K562 (cell line): ENCODE data around the gene ANKS1A. TPM values are rescaled to one million over a fixed set of nuclear protein-coding genes. Genes with fewer than 3 reads are reported as not detected.

ENCODE experiments used
- ATAC-seq: fragments of 200-7000 bp; cut with Tn5 transposase; 3 replicates; pipeline ENCODE4 v1.9.1; 2020; ENCODE audit warnings: moderate library complexity
- BruUV-seq: library from RNA; stranded (reverse); fragments of 400-500 nt; replicated peaks from 2 replicates; lab custom pipeline; 2021; lab: Mats Ljungman, UMichigan
- CTCF ChIA-PET: fragments of 300-600 bp; formaldehyde crosslinking; extraction: SDS; loops from one replicate; lab custom pipeline; 2021; ENCODE audit warnings: low intra/inter-chr PET ratio; lab: Yijun Ruan, JAX
- POLR2A ChIA-PET: fragments of 300-600, 350-650 bp; sonication (Branson Sonifier 250); formaldehyde crosslinking; extraction: SDS; loops from one replicate; lab custom pipeline; 2021; ENCODE audit warnings: antibody characterized with exemption, inconsistent platforms; lab: Yijun Ruan, JAX
- DNase-seq, 4 experiments: peaks; one replicate each; pipeline versions ENCODE4 v3.0.0 to v3.0.0-alpha.2; 2011 to 2018; ENCODE audit warnings: low spot score in 3 of 4, mixed read lengths in 3 of 4; ENCODE audit errors: extremely low read depth in 1 of 4
- FAIRE-seq: peaks from 2 replicates; lab custom pipeline; 2011; peaks lifted over from hg19 to GRCh38; lab: Jason Lieb, UNC
- H2AFZ ChIP-seq: 2 replicates; pipeline ENCODE4 v1.6.0; 2011; ENCODE audit warnings: low read depth, low read length, control low read depth, inconsistent platforms
- H3K27ac ChIP-seq: fragments of 200-600 bp; 3 replicates; pipeline ENCODE4 v1.8.0; 2011; ENCODE audit warnings: low read depth, mild to moderate bottlenecking, control low read depth, inconsistent platforms, low read length, moderate library complexity, mixed read lengths; ENCODE audit errors: extremely low read depth
- H3K27me3 ChIP-seq, 2 experiments: fragments of 300-600 bp in 1 of 2; 2 replicates in 1 of 2; 3 replicates in 1 of 2; pipeline versions ENCODE4 v1.6.0 to v1.8.0; 2011; ENCODE audit warnings: inconsistent platforms in 2 of 2, low read length in 2 of 2, mild to moderate bottlenecking in 1 of 2, mixed read lengths in 1 of 2, moderate library complexity in 1 of 2; ENCODE audit not compliant: control insufficient read depth in 2 of 2, insufficient read depth in 2 of 2
- H3K36me3 ChIP-seq: fragments of 300-600 bp; 3 replicates; pipeline ENCODE4 v1.8.0; 2011; ENCODE audit warnings: mild to moderate bottlenecking, low read length, inconsistent platforms; ENCODE audit not compliant: control insufficient read depth, insufficient read depth
- H3K4me1 ChIP-seq, 2 experiments: fragments of 200-600 bp in 1 of 2; replicated peaks in 1 of 2; 2 replicates in 1 of 2; 3 replicates in 1 of 2; pipeline versions ENCODE4 v1.5.1 to v1.8.0; 2011; ENCODE audit warnings: inconsistent platforms in 2 of 2, low read length in 2 of 2, mild to moderate bottlenecking in 1 of 2, mixed read lengths in 1 of 2, moderate library complexity in 1 of 2; ENCODE audit not compliant: control insufficient read depth in 2 of 2, insufficient read depth in 2 of 2
- H3K4me2 ChIP-seq: 2 replicates; pipeline ENCODE4 v1.6.1; 2011; ENCODE audit warnings: low read length, control low read depth, inconsistent platforms, mixed read lengths; ENCODE audit not compliant: insufficient read depth
- H3K4me3 ChIP-seq: fragments of 200-600 bp; sonication (generic), shearing (Covaris generic); 2 replicates; pipeline ENCODE4 v1.5.1; 2016; ENCODE audit warnings: control low read depth, inconsistent platforms
- H3K79me2 ChIP-seq: fragments of 200-600 bp; 3 replicates; pipeline ENCODE4 v1.8.0; 2011; ENCODE audit warnings: low read length, inconsistent platforms; ENCODE audit not compliant: control insufficient read depth, insufficient read depth
- H3K9ac ChIP-seq, 2 experiments: 2 replicates each; pipeline versions ENCODE4 v1.6.0 to v1.6.1; 2011; ENCODE audit warnings: low read depth in 2 of 2, low read length in 2 of 2, control low read depth in 1 of 2, inconsistent platforms in 1 of 2, mild to moderate bottlenecking in 1 of 2, mixed read lengths in 1 of 2; ENCODE audit not compliant: insufficient read depth in 1 of 2
- H3K9me1 ChIP-seq: one replicate; pipeline ENCODE4 v1.6.0; 2011; ENCODE audit warnings: inconsistent platforms, mild to moderate bottlenecking, low read length, moderate library complexity; ENCODE audit not compliant: control insufficient read depth, insufficient read depth
- H3K9me3 ChIP-seq: replicated peaks from 2 replicates; pipeline ENCODE4 v1.5.1; 2011; ENCODE audit warnings: low read depth, low read length, inconsistent platforms; ENCODE audit not compliant: control insufficient read depth, insufficient read depth
- H4K20me1 ChIP-seq: replicated peaks from 2 replicates; pipeline ENCODE4 v1.6.1; 2011; ENCODE audit warnings: low read length, inconsistent platforms, mixed read lengths; ENCODE audit not compliant: control insufficient read depth, insufficient read depth
- CBX5 ChIP-seq: IDR thresholded peaks from 2 replicates; pipeline ENCODE4 v1.6.1; 2014; ENCODE audit warnings: low read depth, borderline replicate concordance
- MCM5 ChIP-seq: fragments of 450-650 bp; IDR thresholded peaks from 2 replicates; pipeline ENCODE4 v1.6.1; 2016; ENCODE audit warnings: low read depth
- TAF9B ChIP-seq: fragments of 450-650 bp; IDR thresholded peaks from 2 replicates; pipeline ENCODE4 v1.6.1; 2018; ENCODE audit warnings: mild to moderate bottlenecking; ENCODE audit not compliant: partially characterized antibody
- ZNF41 ChIP-seq: fragments of 250-450 bp; sonication (Bioruptor Pico); conservative IDR thresholded peaks from 2 replicates; pipeline ENCODE4 v1.4.0; 2020; ENCODE audit warnings: mild to moderate bottlenecking
- ZNF583 ChIP-seq: fragments of 250-450 bp; sonication (Bioruptor Pico); IDR thresholded peaks from 2 replicates; pipeline ENCODE4 v1.4.0; 2020
- WGBS: fragments of 100-300 bp; shearing (Covaris generic); methylation state at CpG from one replicate; pipeline ENCODE4 v1.1.6; 2016; ENCODE audit warnings: low coverage, mixed read lengths; ENCODE audit not compliant: insufficient coverage; ENCODE audit errors: missing lambda C conversion rate; 5-methylcytosine and 5-hydroxymethylcytosine counted together
- in situ Hi-C: fragments of 300-500 bp; cut with MboI; formaldehyde crosslinking; loops from 4 replicates; pipeline ENCODE4 v1.15.0; 2018; ENCODE audit warnings: inconsistent platforms, mixed read lengths
- intact Hi-C: fragments of 100-400 bp; cut with micrococcal nuclease; formaldehyde crosslinking; loops from 2 replicates; pipeline ENCODE4 v1.14.2; 2022
- polyA plus RNA-seq, 8 experiments: library from polyadenylated mRNA; depleted of rRNA in 4 of 8; stranded (reverse) in 5 of 8; unstranded in 3 of 8; fragments of >200 nt; fragmentation: Nextera tagmentation in 2 of 8; fragmentation: Illumina TruSeq in 1 of 8; extraction: Ambion mirVana in 2 of 8; extraction: Trizol in 1 of 8; gene quantifications; 2 replicates each; pipeline versions ENCODE4 v1.2.1 to v1.2.3, GENCODE V29; 2011 to 2014; ENCODE audit warnings: inconsistent platforms in 1 of 8, missing spikeins in 1 of 8
- total RNA-seq, 7 experiments: library from RNA; depleted of rRNA in 6 of 7; stranded (reverse); fragments of >200 nt in 6 of 7; fragmentation: Illumina TruSeq in 2 of 7; extraction: Trizol in 2 of 7; gene quantifications; 2 replicates each; pipeline versions ENCODE4 v1.2.1 to v1.2.3, GENCODE V29; 2011 to 2021; ENCODE audit warnings: low replicate concordance in 1 of 7
- TF ChIP-seq, protein P1 (sequence below): fragments of 450-650 bp; IDR thresholded peaks from 2 replicates; pipeline ENCODE4 v1.7.0; 2016; ENCODE audit warnings: borderline replicate concordance

The ANKS1A gene
- total and polyA plus RNA-seq, 9 of the 15 experiments (the other 6 are each of a cell fraction or from before 2014, with no cell fraction given), result 1.1 to 13.8 (median 5.3) TPM

DNA sequence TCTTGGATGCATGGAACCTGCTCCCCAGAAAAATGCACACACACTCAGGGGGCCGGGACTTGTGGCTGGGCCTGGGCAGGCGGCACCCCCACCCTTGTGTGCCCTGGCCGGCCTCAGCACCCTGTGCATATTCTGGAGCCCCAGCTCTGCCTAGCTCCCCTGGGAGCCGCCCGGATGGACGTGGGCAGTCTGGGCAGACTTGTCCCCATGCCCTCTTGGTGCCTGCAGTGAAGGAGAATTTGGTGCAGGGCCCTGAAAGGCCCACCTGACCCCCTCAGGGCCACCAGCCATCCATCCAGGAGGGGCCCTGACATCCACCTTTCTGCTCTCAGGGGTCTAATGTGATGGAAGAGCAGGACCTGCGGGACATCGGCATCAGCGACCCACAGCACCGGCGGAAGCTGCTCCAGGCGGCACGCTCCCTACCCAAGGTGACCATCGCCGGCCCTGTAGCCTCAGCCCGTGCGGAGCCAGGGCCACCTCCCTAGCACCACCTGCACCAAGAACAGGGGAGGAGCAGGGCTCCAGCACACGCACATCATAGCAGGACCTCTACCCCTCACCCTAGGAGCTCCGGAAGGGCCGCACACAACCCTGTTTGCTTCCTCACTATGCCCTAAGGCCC lies 189.3 kb downstream of the ANKS1A start:
- ChIA-PET CTCF (no interaction called here), POLR2A (interaction anchor here (0.6 to 1.2 kb wide), 4 partner anchors 8 to 162 kb away, joined by 3 to 4 read pairs (median 3); no protein-coding TSS in a partner anchor)
- H2AFZ ChIP-seq, result no peak overlapping the region
- no peak overlapping the region for H3K4me2 ChIP-seq
- no peak overlapping the region for H3K9ac ChIP-seq
- H3K27ac ChIP-seq, result no peak overlapping the region
- in situ Hi-C loops, result no loop called here
- no peak for DNase-seq
- no peak for ATAC-seq
- 86% methylated on average over 20 of the region's 20 CpGs for WGBS
- H3K4me1 ChIP-seq, result peaks cover 0 to 16% of the 10 kb centered on the region in 2 experiments; a peak in 1 of 5 replicates
- H3K9me1 ChIP-seq, result no peaks in the 10 kb centered on the region
- H3K27me3 ChIP-seq, result no peaks in the 10 kb centered on the region
- no peak overlapping the region for H3K4me3 ChIP-seq
- H3K9me3 ChIP-seq, result no peaks in the 10 kb centered on the region
- no peak for TF ChIP-seq ZNF583 (CRISPR knock-in tag)
- TF ChIP-seq, protein P1, sequence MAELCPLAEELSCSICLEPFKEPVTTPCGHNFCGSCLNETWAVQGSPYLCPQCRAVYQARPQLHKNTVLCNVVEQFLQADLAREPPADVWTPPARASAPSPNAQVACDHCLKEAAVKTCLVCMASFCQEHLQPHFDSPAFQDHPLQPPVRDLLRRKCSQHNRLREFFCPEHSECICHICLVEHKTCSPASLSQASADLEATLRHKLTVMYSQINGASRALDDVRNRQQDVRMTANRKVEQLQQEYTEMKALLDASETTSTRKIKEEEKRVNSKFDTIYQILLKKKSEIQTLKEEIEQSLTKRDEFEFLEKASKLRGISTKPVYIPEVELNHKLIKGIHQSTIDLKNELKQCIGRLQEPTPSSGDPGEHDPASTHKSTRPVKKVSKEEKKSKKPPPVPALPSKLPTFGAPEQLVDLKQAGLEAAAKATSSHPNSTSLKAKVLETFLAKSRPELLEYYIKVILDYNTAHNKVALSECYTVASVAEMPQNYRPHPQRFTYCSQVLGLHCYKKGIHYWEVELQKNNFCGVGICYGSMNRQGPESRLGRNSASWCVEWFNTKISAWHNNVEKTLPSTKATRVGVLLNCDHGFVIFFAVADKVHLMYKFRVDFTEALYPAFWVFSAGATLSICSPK, result no peak
- no peak for TF ChIP-seq CBX5
- no peak for TF ChIP-seq MCM5
- TF ChIP-seq TAF9B, result no peak
- TF ChIP-seq ZNF41, result no peak
- TF ChIP-seq, all 486 proteins: peak for 0
- no peak for FAIRE-seq
- no peaks in the 10 kb centered on the region for H3K79me2 ChIP-seq
- peaks cover 9% of the 10 kb centered on the region; the same call in 1 of the 3 replicates for H3K36me3 ChIP-seq
- BruUV-seq, result no TSS peak
- no peaks in the 10 kb centered on the region; the same call in 1 of the 2 replicates for H4K20me1 ChIP-seq
- intact Hi-C loops, result no loop called here
